Neural crest cell (in vitro differentiated cells): ENCODE results near the gene CSNK2A2. TPM values are rescaled to one million over a fixed set of nuclear protein-coding genes. Genes with fewer than 3 reads are reported as not detected.

Experiments used
- DNase-seq: peaks from one replicate; pipeline ENCODE4 v3.0.0; 2021; ENCODE audit warnings: low read depth, mixed read lengths, low spot score
- H3K27ac Mint-ChIP-seq: one replicate; pipeline ENCODE4 v1.8.0; 2021; ENCODE audit warnings: mild to moderate bottlenecking, mixed read lengths; ENCODE audit not compliant: unreplicated experiment
- H3K27me3 Mint-ChIP-seq: 2 replicates; pipeline ENCODE4 v1.8.0; 2021; ENCODE audit warnings: low read depth, mild to moderate bottlenecking, mixed read lengths
- H3K36me3 Mint-ChIP-seq: 2 replicates; pipeline ENCODE4 v1.8.0; 2021; ENCODE audit warnings: low read depth, mild to moderate bottlenecking, mixed read lengths
- H3K4me1 Mint-ChIP-seq: 2 replicates; pipeline ENCODE4 v1.8.0; 2021; ENCODE audit warnings: mixed read lengths
- H3K4me3 Mint-ChIP-seq: one replicate; pipeline ENCODE4 v1.8.0; 2021; ENCODE audit warnings: mild to moderate bottlenecking, mixed read lengths
- H3K9me3 Mint-ChIP-seq: 2 replicates; pipeline ENCODE4 v1.8.0; 2021; ENCODE audit warnings: mixed read lengths
- CTCF ChIP-seq: fragments of 200-600 bp; sonication (generic); conservative IDR thresholded peaks from 2 replicates; pipeline ENCODE4 v1.5.0; 2021; ENCODE audit warnings: antibody characterized with exemption, mild to moderate bottlenecking
- total RNA-seq: library from RNA; stranded (reverse); gene quantifications from 2 replicates; pipeline ENCODE4 v1.2.1, GENCODE V29; 2021

CSNK2A2 gene
- total RNA-seq, 1 donor from 2014 or later: 116 TPM

- H3K4me1 Mint-ChIP-seq: peaks cover 73% of the 10 kb centered on the region
- peak overlapping the region; percentile 29 for H3K4me3 Mint-ChIP-seq
- no peak overlapping the region for H3K27ac Mint-ChIP-seq
- no peak for DNase-seq
- H3K9me3 Mint-ChIP-seq: peaks cover 3% of the 10 kb centered on the region
- no peaks in the 10 kb centered on the region for H3K27me3 Mint-ChIP-seq
- no peak for TF ChIP-seq CTCF
- H3K36me3 Mint-ChIP-seq: peaks cover 3% of the 10 kb centered on the region
Observed at GRCh38 chr16:58124601-58124915, 73.3 kb downstream of the CSNK2A2 start.

GRCh38 chr16:58123896-58124600 is 73.9 kb downstream of the CSNK2A2 start:
- Mint-ChIP-seq H3K36me3 (no peaks in the 10 kb centered on the region), H3K27me3 (no peaks in the 10 kb centered on the region), H3K27ac (no peak overlapping the region), H3K9me3 (no peaks in the 10 kb centered on the region), H3K4me1 (peaks cover 74% of the 10 kb centered on the region), H3K4me3 (peak overlapping the region; percentile 29)
- TF ChIP-seq CTCF: no peak
- no peak for DNase-seq

GRCh38 chr16:58121132-58121531 is 76.8 kb downstream of the CSNK2A2 start:
- DNase-seq: no peak
- no peaks in the 10 kb centered on the region for H3K27me3 Mint-ChIP-seq
- H3K9me3 Mint-ChIP-seq: no peaks in the 10 kb centered on the region
- no peak for TF ChIP-seq CTCF
- peak overlapping the region; percentile 46 for H3K27ac Mint-ChIP-seq
- H3K36me3 Mint-ChIP-seq: peaks cover 3% of the 10 kb centered on the region
- peak overlapping the region; percentile 45 for H3K4me3 Mint-ChIP-seq
- peaks cover 67% of the 10 kb centered on the region for H3K4me1 Mint-ChIP-seq

GRCh38 chr16:58120234-58120633 is 77.7 kb downstream of the CSNK2A2 start:
- peaks cover 62% of the 10 kb centered on the region for H3K4me1 Mint-ChIP-seq
- no peaks in the 10 kb centered on the region for H3K9me3 Mint-ChIP-seq
- H3K4me3 Mint-ChIP-seq: peak overlapping the region; percentile 44
- no peak for DNase-seq
- H3K27ac Mint-ChIP-seq: peak overlapping the region; percentile 46
- no peak for TF ChIP-seq CTCF
- H3K27me3 Mint-ChIP-seq: no peaks in the 10 kb centered on the region
- peaks cover 5% of the 10 kb centered on the region for H3K36me3 Mint-ChIP-seq

- TF ChIP-seq CTCF: no peak
- Mint-ChIP-seq H3K4me3 (no peak overlapping the region), H3K4me1 (peaks cover 61% of the 10 kb centered on the region)
Observed at GRCh38 chr16:58119509-58119845, 78.4 kb downstream of the CSNK2A2 start.

More at GRCh38 chr16:58119509-58119845, 78.4 kb downstream of the CSNK2A2 start:
- H3K27me3 Mint-ChIP-seq: no peaks in the 10 kb centered on the region
- H3K27ac Mint-ChIP-seq: no peak overlapping the region
- peaks cover 12% of the 10 kb centered on the region for H3K36me3 Mint-ChIP-seq
- H3K9me3 Mint-ChIP-seq: no peaks in the 10 kb centered on the region
- no peak for DNase-seq
